HepG2 (cell line): Measurements from ENCODE around the gene MCM3AP. TPM values are rescaled to one million over a fixed set of nuclear protein-coding genes. Genes with fewer than 3 reads are reported as not detected.

Experiments used
- ATAC-seq: fragments of 200-7000 bp; cut with Tn5 transposase; 3 replicates; pipeline ENCODE4 v1.9.1; 2020; ENCODE audit warnings: mild to moderate bottlenecking, moderate library complexity
- BruUV-seq: library from RNA; stranded (reverse); fragments of 400-500 nt; replicated peaks from 2 replicates; lab custom pipeline; 2021; lab: Mats Ljungman, UMichigan
- CTCF ChIA-PET: fragments of 300-600 bp; formaldehyde crosslinking; extraction: SDS; loops from one replicate; lab custom pipeline; 2021; ENCODE audit warnings: low total read pairs, inconsistent platforms, low intra/inter-chr PET ratio; lab: Yijun Ruan, JAX
- POLR2A ChIA-PET: fragments of 350-600 bp; sonication (Branson Sonifier 250); formaldehyde crosslinking; loops from one replicate; lab custom pipeline; 2020; ENCODE audit warnings: antibody characterized with exemption, inconsistent platforms; lab: Yijun Ruan, JAX
- DNase-seq: peaks from one replicate; pipeline ENCODE4 v3.0.0-alpha.2; 2015; ENCODE audit warnings: low spot score
- FAIRE-seq: peaks from 3 replicates; lab custom pipeline; 2011; peaks lifted over from hg19 to GRCh38; lab: Jason Lieb, UNC
- H2AFZ ChIP-seq: one replicate; pipeline ENCODE4 v1.6.1; 2011; ENCODE audit warnings: low read length, inconsistent platforms
- H3K27ac ChIP-seq: fragments of 300-600 bp; 3 replicates; pipeline ENCODE4 v1.8.0; 2011; ENCODE audit warnings: mixed run types, mild to moderate bottlenecking, mixed read lengths, low read length, inconsistent platforms; ENCODE audit not compliant: insufficient read depth; ENCODE audit errors: extremely low read length
- H3K27me3 ChIP-seq, 2 experiments: fragments of 200-600 bp in 1 of 2; 2 replicates in 1 of 2; 3 replicates in 1 of 2; pipeline versions ENCODE4 v1.6.0 to v1.8.0; 2011; ENCODE audit warnings: low read length in 2 of 2, mild to moderate bottlenecking in 2 of 2, moderate library complexity in 2 of 2, inconsistent platforms in 1 of 2; ENCODE audit not compliant: insufficient read depth in 2 of 2, control insufficient read depth in 1 of 2
- H3K36me3 ChIP-seq, 2 experiments: fragments of 200-600 bp in 1 of 2; replicated peaks in 1 of 2; 2 replicates in 1 of 2; 3 replicates in 1 of 2; pipeline versions ENCODE4 v1.5.1 to v1.8.0; 2011; ENCODE audit warnings: low read length in 2 of 2, inconsistent platforms in 1 of 2; ENCODE audit not compliant: insufficient read depth in 2 of 2, control insufficient read depth in 1 of 2
- H3K4me1 ChIP-seq: 2 replicates; pipeline ENCODE4 v1.5.1; 2012; ENCODE audit warnings: low read length, inconsistent platforms; ENCODE audit not compliant: insufficient read depth
- H3K4me2 ChIP-seq: 2 replicates; pipeline ENCODE4 v1.6.0; 2011; ENCODE audit warnings: low read depth, low read length, inconsistent platforms
- H3K4me3 ChIP-seq, 3 experiments: fragments of 200-600 bp in 1 of 3; sonication (generic), shearing (Covaris generic) in 1 of 3; replicated peaks in 1 of 3; 2 replicates each; pipeline ENCODE4 v1.5.1; 2011 to 2016; ENCODE audit warnings: low read length in 3 of 3, inconsistent platforms in 2 of 3, low read depth in 2 of 3, mild to moderate bottlenecking in 2 of 3, control low read depth in 1 of 3, mixed read lengths in 1 of 3; ENCODE audit not compliant: insufficient read depth in 1 of 3
- H3K79me2 ChIP-seq: one replicate; pipeline ENCODE4 v1.6.1; 2011; ENCODE audit warnings: low read length, inconsistent platforms; ENCODE audit not compliant: insufficient read depth
- H3K9ac ChIP-seq: 2 replicates; pipeline ENCODE4 v1.6.0; 2011; ENCODE audit warnings: mild to moderate bottlenecking, low read depth, low read length, inconsistent platforms; ENCODE audit not compliant: insufficient read depth
- H3K9me3 ChIP-seq: 2 replicates; pipeline ENCODE4 v1.5.1; 2012; ENCODE audit warnings: mild to moderate bottlenecking, low read length
- H4K20me1 ChIP-seq: 2 replicates; pipeline ENCODE4 v1.6.0; 2011; ENCODE audit warnings: inconsistent platforms, mild to moderate bottlenecking, low read length, moderate library complexity; ENCODE audit not compliant: insufficient read depth
- GPN1 ChIP-seq: sonication (generic); formaldehyde crosslinking; IDR thresholded peaks from 2 replicates; pipeline ENCODE4 v1.5.1; 2020; ENCODE audit warnings: missing genetic modification reagents, borderline replicate concordance
- KDM4B ChIP-seq: sonication (generic); formaldehyde crosslinking; IDR thresholded peaks from 2 replicates; pipeline ENCODE4 v1.4.0; 2020; ENCODE audit warnings: missing genetic modification reagents
- PAX8 ChIP-seq: sonication (generic); formaldehyde crosslinking; IDR thresholded peaks from 2 replicates; pipeline ENCODE4 v1.8.0; 2022; ENCODE audit warnings: mild to moderate bottlenecking, missing genetic modification reagents, borderline replicate concordance
- TCF12 ChIP-seq, 2 experiments: fragments of 450-650 bp in 1 of 2; sonication (generic) in 1 of 2; formaldehyde crosslinking in 1 of 2; IDR thresholded peaks; 2 replicates each; pipeline versions ENCODE4 v1.6.1 to v1.8.0; 2017 to 2022; ENCODE audit warnings: antibody characterized with exemption in 1 of 2, mild to moderate bottlenecking in 1 of 2, missing genetic modification reagents in 1 of 2, moderate library complexity in 1 of 2
- TSC22D2 ChIP-seq: sonication (generic); formaldehyde crosslinking; IDR thresholded peaks from 2 replicates; pipeline ENCODE4 v1.5.1; 2020; ENCODE audit warnings: missing genetic modification reagents, mild to moderate bottlenecking, borderline replicate concordance
- WGBS: methylation state at CpG from one replicate; pipeline ENCODE4 v1.1.6; 2017; ENCODE audit warnings: low lambda C conversion rate; 5-methylcytosine and 5-hydroxymethylcytosine counted together
- in situ Hi-C: cut with HindIII; loops from 2 replicates; pipeline ENCODE4 v1.10.0; 2017; ENCODE audit warnings: low pct_unique_long_range_greater_than_20kb; ENCODE audit not compliant: extremely low pct_ligation_motif_present
- intact Hi-C: fragments of 100-400 bp; cut with micrococcal nuclease; formaldehyde crosslinking; loops from one replicate; pipeline ENCODE4 v1.10.0; 2022; ENCODE audit not compliant: unreplicated experiment
- polyA plus RNA-seq, 8 experiments: library from polyadenylated mRNA; depleted of rRNA in 3 of 8; stranded (reverse) in 7 of 8; unstranded in 1 of 8; fragments of >200 nt; fragmentation: Illumina TruSeq in 4 of 8; extraction: Trizol in 4 of 8; gene quantifications; 2 replicates each; pipeline versions ENCODE4 v1.2.1 to v1.2.3, GENCODE V29; 2011 to 2016; ENCODE audit warnings: low read depth in 4 of 8, missing spikeins in 1 of 8, mixed read lengths in 1 of 8; ENCODE audit not compliant: insufficient read depth in 1 of 8
- total RNA-seq, 5 experiments: library from RNA; depleted of rRNA; stranded (reverse); fragments of >200 nt; fragmentation: Illumina TruSeq; extraction: Trizol; gene quantifications; 2 replicates each; pipeline ENCODE4 v1.2.3, GENCODE V29; 2016; ENCODE audit warnings: low read depth in 1 of 5
- TF ChIP-seq, protein P1 (sequence below): fragments of 450-650 bp; IDR thresholded peaks from 2 replicates; pipeline ENCODE4 v1.6.1; 2016

The MCM3AP gene
- total and polyA plus RNA-seq, 2 of the 13 experiments (the other 11 are each of a cell fraction or from before 2014, with no cell fraction given): 27.0 to 54.7 TPM

DNA sequence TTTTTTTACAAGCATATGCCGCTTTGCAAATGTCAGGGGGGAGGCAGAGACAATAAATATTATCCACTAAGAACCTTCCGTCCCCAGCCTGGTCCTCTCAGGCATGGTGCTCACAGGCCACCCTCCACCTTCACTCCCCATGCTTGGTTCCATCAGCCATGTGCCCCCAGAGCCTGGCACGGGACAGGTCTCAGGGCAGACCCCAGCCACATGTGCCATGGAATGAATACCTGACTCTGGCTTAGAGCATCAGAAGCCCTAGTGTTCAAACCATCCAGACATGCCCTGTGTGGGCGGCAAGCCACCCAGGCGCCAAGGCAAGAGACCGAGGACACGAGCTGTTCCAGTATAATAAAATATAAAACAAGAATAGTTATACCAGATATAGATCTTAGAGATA, 62.2 kb downstream of the MCM3AP start:
- H3K9me3 ChIP-seq: no peaks in the 10 kb centered on the region
- no TSS peak for BruUV-seq
- ChIA-PET CTCF (no interaction called here), POLR2A (no interaction called here)
- H3K27ac ChIP-seq: no peak overlapping the region
- FAIRE-seq (no peak), DNase-seq (no peak), ATAC-seq (no peak)
- H2AFZ ChIP-seq: no peak overlapping the region
- peaks cover 10 to 44% of the 10 kb centered on the region in 2 experiments for H3K36me3 ChIP-seq
- H3K4me3 ChIP-seq: no peak overlapping the region
- intact Hi-C loops: loop anchor here (10.0 kb wide), 1 partner anchor 62 kb away; the partner anchor contains the start of genes MCM3AP and YBEY
- H3K4me2 ChIP-seq: no peak overlapping the region
- no peak for TF ChIP-seq GPN1 (CRISPR knock-in tag)
- no peak for TF ChIP-seq TCF12 (IDR thresholded peaks at IDR 0.05)
- TF ChIP-seq TCF12 (CRISPR knock-in tag; IDR thresholded peaks at IDR 0.05): no peak
- TF ChIP-seq, protein P1, sequence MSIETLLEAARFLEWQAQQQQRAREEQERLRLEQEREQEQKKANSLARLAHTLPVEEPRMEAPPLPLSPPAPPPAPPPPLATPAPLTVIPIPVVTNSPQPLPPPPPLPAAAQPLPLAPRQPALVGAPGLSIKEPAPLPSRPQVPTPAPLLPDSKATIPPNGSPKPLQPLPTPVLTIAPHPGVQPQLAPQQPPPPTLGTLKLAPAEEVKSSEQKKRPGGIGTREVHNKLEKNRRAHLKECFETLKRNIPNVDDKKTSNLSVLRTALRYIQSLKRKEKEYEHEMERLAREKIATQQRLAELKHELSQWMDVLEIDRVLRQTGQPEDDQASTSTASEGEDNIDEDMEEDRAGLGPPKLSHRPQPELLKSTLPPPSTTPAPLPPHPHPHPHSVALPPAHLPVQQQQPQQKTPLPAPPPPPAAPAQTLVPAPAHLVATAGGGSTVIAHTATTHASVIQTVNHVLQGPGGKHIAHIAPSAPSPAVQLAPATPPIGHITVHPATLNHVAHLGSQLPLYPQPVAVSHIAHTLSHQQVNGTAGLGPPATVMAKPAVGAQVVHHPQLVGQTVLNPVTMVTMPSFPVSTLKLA: peak; percentile 60
- TF ChIP-seq PAX8 (CRISPR knock-in tag): no peak
- no peak for TF ChIP-seq KDM4B (CRISPR knock-in tag)
- TF ChIP-seq TSC22D2: no peak
- no peaks in the 10 kb centered on the region for H3K27me3 ChIP-seq
- in situ Hi-C loops: no loop called here
- peaks cover 36% of the 10 kb centered on the region for H4K20me1 ChIP-seq
- peaks cover 35% of the 10 kb centered on the region for H3K4me1 ChIP-seq
- peaks cover 79% of the 10 kb centered on the region for H3K79me2 ChIP-seq
- no peak overlapping the region for H3K9ac ChIP-seq
- WGBS: over 99% methylated on average over 7 of the region's 7 CpGs
